ENCODE results near the gene DIP2B. TPM values are rescaled to one million over a fixed set of nuclear protein-coding genes. Genes with fewer than 3 reads are reported as not detected.

DIP2B gene
- total RNA-seq, 1 experiment from 2014 or later, result 30.2 TPM

GRCh38 chr12:50545786-50546185, 41.0 kb downstream of the DIP2B start:
- no peaks in the 10 kb centered on the region for H3K9me3 ChIP-seq (ENCODE audit: control insufficient read depth, insufficient read depth, low read depth, low read length)
- POLR2A ChIA-PET, result interaction anchor here (0.6 kb wide), 1 partner anchor 438 kb away, joined by 4 read pairs; no protein-coding TSS in a partner anchor
- peaks cover 12% of the 10 kb centered on the region for H3K4me1 ChIP-seq (ENCODE audit: control insufficient read depth, insufficient read depth, low read length)
- intact Hi-C loops (cut with micrococcal nuclease; ENCODE audit: unreplicated experiment) (no loop called here), in situ Hi-C loops (cut with HindIII; ENCODE audit: low pct_unique_long_range_greater_than_20kb, low sequenced_read_pairs) (no loop called here)
- H3K27ac ChIP-seq (ENCODE audit: low read length), result no peak overlapping the region
- H3K4me3 ChIP-seq (ENCODE audit: low read depth in 2 of 2, low read length in 2 of 2), result no peak overlapping the region
- DNase-seq (ENCODE audit: low read depth, low spot score) (no peak), ATAC-seq (no peak)
- H3K36me3 ChIP-seq (ENCODE audit: control insufficient read depth, insufficient read depth, low read length), result no peaks in the 10 kb centered on the region
- BruUV-seq (replicated peaks), result no TSS peak
- H3K27me3 ChIP-seq (ENCODE audit: control insufficient read depth, insufficient read depth, low read length), result no peaks in the 10 kb centered on the region
- CTCF ChIA-PET, result no interaction called here
- TF ChIP-seq POLR2AphosphoS5 (IDR thresholded peaks at IDR 0.05; ENCODE audit: low read depth, low read length) (no peak), SIN3A (IDR thresholded peaks at IDR 0.05; ENCODE audit: borderline replicate concordance, insufficient read depth, low read depth, low read length) (no peak), TCF7L2 (IDR thresholded peaks at IDR 0.05; ENCODE audit: low read depth, low read length) (no peak)
- TF ChIP-seq, protein P1, sequence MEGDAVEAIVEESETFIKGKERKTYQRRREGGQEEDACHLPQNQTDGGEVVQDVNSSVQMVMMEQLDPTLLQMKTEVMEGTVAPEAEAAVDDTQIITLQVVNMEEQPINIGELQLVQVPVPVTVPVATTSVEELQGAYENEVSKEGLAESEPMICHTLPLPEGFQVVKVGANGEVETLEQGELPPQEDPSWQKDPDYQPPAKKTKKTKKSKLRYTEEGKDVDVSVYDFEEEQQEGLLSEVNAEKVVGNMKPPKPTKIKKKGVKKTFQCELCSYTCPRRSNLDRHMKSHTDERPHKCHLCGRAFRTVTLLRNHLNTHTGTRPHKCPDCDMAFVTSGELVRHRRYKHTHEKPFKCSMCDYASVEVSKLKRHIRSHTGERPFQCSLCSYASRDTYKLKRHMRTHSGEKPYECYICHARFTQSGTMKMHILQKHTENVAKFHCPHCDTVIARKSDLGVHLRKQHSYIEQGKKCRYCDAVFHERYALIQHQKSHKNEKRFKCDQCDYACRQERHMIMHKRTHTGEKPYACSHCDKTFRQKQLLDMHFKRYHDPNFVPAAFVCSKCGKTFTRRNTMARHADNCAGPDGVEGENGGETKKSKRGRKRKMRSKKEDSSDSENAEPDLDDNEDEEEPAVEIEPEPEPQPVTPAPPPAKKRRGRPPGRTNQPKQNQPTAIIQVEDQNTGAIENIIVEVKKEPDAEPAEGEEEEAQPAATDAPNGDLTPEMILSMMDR (IDR thresholded peaks at IDR 0.05), result no peak
- TF ChIP-seq, protein P2, sequence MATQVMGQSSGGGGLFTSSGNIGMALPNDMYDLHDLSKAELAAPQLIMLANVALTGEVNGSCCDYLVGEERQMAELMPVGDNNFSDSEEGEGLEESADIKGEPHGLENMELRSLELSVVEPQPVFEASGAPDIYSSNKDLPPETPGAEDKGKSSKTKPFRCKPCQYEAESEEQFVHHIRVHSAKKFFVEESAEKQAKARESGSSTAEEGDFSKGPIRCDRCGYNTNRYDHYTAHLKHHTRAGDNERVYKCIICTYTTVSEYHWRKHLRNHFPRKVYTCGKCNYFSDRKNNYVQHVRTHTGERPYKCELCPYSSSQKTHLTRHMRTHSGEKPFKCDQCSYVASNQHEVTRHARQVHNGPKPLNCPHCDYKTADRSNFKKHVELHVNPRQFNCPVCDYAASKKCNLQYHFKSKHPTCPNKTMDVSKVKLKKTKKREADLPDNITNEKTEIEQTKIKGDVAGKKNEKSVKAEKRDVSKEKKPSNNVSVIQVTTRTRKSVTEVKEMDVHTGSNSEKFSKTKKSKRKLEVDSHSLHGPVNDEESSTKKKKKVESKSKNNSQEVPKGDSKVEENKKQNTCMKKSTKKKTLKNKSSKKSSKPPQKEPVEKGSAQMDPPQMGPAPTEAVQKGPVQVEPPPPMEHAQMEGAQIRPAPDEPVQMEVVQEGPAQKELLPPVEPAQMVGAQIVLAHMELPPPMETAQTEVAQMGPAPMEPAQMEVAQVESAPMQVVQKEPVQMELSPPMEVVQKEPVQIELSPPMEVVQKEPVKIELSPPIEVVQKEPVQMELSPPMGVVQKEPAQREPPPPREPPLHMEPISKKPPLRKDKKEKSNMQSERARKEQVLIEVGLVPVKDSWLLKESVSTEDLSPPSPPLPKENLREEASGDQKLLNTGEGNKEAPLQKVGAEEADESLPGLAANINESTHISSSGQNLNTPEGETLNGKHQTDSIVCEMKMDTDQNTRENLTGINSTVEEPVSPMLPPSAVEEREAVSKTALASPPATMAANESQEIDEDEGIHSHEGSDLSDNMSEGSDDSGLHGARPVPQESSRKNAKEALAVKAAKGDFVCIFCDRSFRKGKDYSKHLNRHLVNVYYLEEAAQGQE (IDR thresholded peaks at IDR 0.05; ENCODE audit: insufficient read depth in 1 of 2, low read depth in 2 of 2, low read length in 1 of 2), result no peak

GRCh38 chr12:50546441-50547318, 41.9 kb downstream of the DIP2B start:
- in situ Hi-C loops (cut with HindIII; ENCODE audit: low pct_unique_long_range_greater_than_20kb, low sequenced_read_pairs) (no loop called here), intact Hi-C loops (cut with micrococcal nuclease; ENCODE audit: unreplicated experiment) (no loop called here)
- Histone ChIP-seq H3K4me1 (ENCODE audit: control insufficient read depth, insufficient read depth, low read length) (peaks cover 12% of the 10 kb centered on the region), H3K27me3 (ENCODE audit: control insufficient read depth, insufficient read depth, low read length) (no peaks in the 10 kb centered on the region), H3K36me3 (ENCODE audit: control insufficient read depth, insufficient read depth, low read length) (no peaks in the 10 kb centered on the region), H3K27ac (ENCODE audit: low read length) (no peak overlapping the region), H3K9me3 (ENCODE audit: control insufficient read depth, insufficient read depth, low read depth, low read length) (no peaks in the 10 kb centered on the region), H3K4me3 (ENCODE audit: low read depth in 2 of 2, low read length in 2 of 2) (no peak overlapping the region)
- TF ChIP-seq POLR2AphosphoS5 (IDR thresholded peaks at IDR 0.05; ENCODE audit: low read depth, low read length) (no peak), SIN3A (IDR thresholded peaks at IDR 0.05; ENCODE audit: borderline replicate concordance, insufficient read depth, low read depth, low read length) (no peak), TCF7L2 (IDR thresholded peaks at IDR 0.05; ENCODE audit: low read depth, low read length) (no peak)
- TF ChIP-seq, protein P1 (IDR thresholded peaks at IDR 0.05), result no peak
- TF ChIP-seq, protein P2 (IDR thresholded peaks at IDR 0.05; ENCODE audit: insufficient read depth in 1 of 2, low read depth in 2 of 2, low read length in 1 of 2), result no peak
- DNase-seq (ENCODE audit: low read depth, low spot score) (no peak), ATAC-seq (no peak)
- no TSS peak for BruUV-seq (replicated peaks)
- POLR2A ChIA-PET, result no interaction called here
- CTCF ChIA-PET, result no interaction called here

Measured in Panc1 (cell line).